Fibroblast of skin of abdomen (primary cell): Measurements from ENCODE around the gene PDE4A.

Source experiments
- DNase-seq: peaks from one replicate; pipeline ENCODE4 v3.0.0-alpha.2; 2013

Gene PDE4A

GRCh38 chr19:10462557-10462956 lies 42.2 kb downstream of the PDE4A start:
- no peak for DNase-seq

- DNase-seq = no peak
Observed at GRCh38 chr19:10464456-10464855, 44.1 kb downstream of the PDE4A start.

GRCh38 chr19:10467104-10467706 lies 46.9 kb downstream of the PDE4A start:
- DNase-seq = no peak

GRCh38 chr19:10468133-10468532 lies 47.8 kb downstream of the PDE4A start:
- no peak for DNase-seq

- DNase-seq = peak; percentile 35
Observed at GRCh38 chr19:10471909-10472308, 51.6 kb downstream of the PDE4A start.

GRCh38 chr19:10473192-10473591 lies 52.9 kb downstream of the PDE4A start:
- no peak for DNase-seq

- no peak for DNase-seq
Observed at GRCh38 chr19:10474962-10475451, 54.7 kb downstream of the PDE4A start.

- DNase-seq = peak; percentile 28
Observed at GRCh38 chr19:10478476-10478875, 58.1 kb downstream of the PDE4A start.

- peak; percentile 87 for DNase-seq
Observed at GRCh38 chr19:10478903-10479384, 58.6 kb downstream of the PDE4A start.

GRCh38 chr19:10486551-10486950 lies 66.2 kb downstream of the PDE4A start:
- DNase-seq = no peak

GRCh38 chr19:10491472-10492047 lies 71.2 kb downstream of the PDE4A start:
- DNase-seq = no peak

GRCh38 chr19:10497371-10497770 lies 77.0 kb downstream of the PDE4A start:
- no peak for DNase-seq

GRCh38 chr19:10499550-10500246 lies 79.4 kb downstream of the PDE4A start:
- no peak for DNase-seq

GRCh38 chr19:10500247-10500592 lies 79.9 kb downstream of the PDE4A start:
- no peak for DNase-seq

- peak; percentile 43 for DNase-seq
Observed at GRCh38 chr19:10501971-10502523, 81.7 kb downstream of the PDE4A start.

- DNase-seq = peak; percentile 93
Observed at GRCh38 chr19:10502524-10503001, 82.2 kb downstream of the PDE4A start.

GRCh38 chr19:10503002-10503789 lies 82.9 kb downstream of the PDE4A start, which contains the start of gene KEAP1:
TSS of gene KEAP1 (minus strand) at chr19:10503356. CDS start at chr19:10500033, 3,323 bp downstream.
- peak; percentile 33 for DNase-seq

GRCh38 chr19:10505583-10506229 lies 85.4 kb downstream of the PDE4A start:
- DNase-seq = peak; percentile 56

- DNase-seq = no peak
Observed at GRCh38 chr19:10508036-10508435, 87.7 kb downstream of the PDE4A start.

- no peak for DNase-seq
Observed at GRCh38 chr19:10508707-10509106, 88.4 kb downstream of the PDE4A start.

GRCh38 chr19:10510301-10510802 lies 90.0 kb downstream of the PDE4A start:
- DNase-seq = no peak

- DNase-seq = no peak
Observed at GRCh38 chr19:10513223-10513622, 92.9 kb downstream of the PDE4A start.
